ENCODE measurements around the gene CKLF. TPM values are rescaled to one million over a fixed set of nuclear protein-coding genes. Genes with fewer than 3 reads are reported as not detected.

Gene CKLF
- total RNA-seq, 2 donors from 2014 or later: 22.5 to 40.7 TPM

GRCh38 chr16:66596986-66597848 lies 44.8 kb downstream of the CKLF start:
- Histone ChIP-seq H3K9me3 (ENCODE audit: control insufficient read depth, low read length) (no peaks in the 10 kb centered on the region), H3K4me1 (ENCODE audit: control insufficient read depth, insufficient read depth, low read length) (no peaks in the 10 kb centered on the region), H3K27me3 (ENCODE audit: control insufficient read depth, insufficient read depth, low read length, poor library complexity, severe bottlenecking) (no peaks in the 10 kb centered on the region), H3K9ac (ENCODE audit: extremely low read depth, low read length, poor library complexity, severe bottlenecking) (no peak overlapping the region), H3K4me3 (ENCODE audit: low read length) (no peak overlapping the region), H3K27ac (ENCODE audit: low read depth, low read length) (no peak overlapping the region), H3K36me3 (ENCODE audit: control insufficient read depth, insufficient read depth, low read length) (no peaks in the 10 kb centered on the region)
- H3K4me3 Mint-ChIP-seq: no peak overlapping the region
- H3K36me3 Mint-ChIP-seq (ENCODE audit: low read depth): no peaks in the 10 kb centered on the region
- no peak for DNase-seq
- peaks cover 4% of the 10 kb centered on the region for H3K27me3 Mint-ChIP-seq (ENCODE audit: insufficient read depth)
- no peaks in the 10 kb centered on the region for H3K4me1 Mint-ChIP-seq
- WGBS, 2 experiments (ENCODE audit: insufficient coverage in 1 of 2, insufficient read length in 1 of 2): 94% methylated on average over 5 of the region's 5 CpGs; no CpG with 5 or more reads in 1 of the 2 experiments
- H3K27ac Mint-ChIP-seq: no peak overlapping the region
- H3K9me3 Mint-ChIP-seq: no peaks in the 10 kb centered on the region
- TF ChIP-seq CTCF (conservative IDR thresholded peaks at IDR 0.05): no peak

DNA sequence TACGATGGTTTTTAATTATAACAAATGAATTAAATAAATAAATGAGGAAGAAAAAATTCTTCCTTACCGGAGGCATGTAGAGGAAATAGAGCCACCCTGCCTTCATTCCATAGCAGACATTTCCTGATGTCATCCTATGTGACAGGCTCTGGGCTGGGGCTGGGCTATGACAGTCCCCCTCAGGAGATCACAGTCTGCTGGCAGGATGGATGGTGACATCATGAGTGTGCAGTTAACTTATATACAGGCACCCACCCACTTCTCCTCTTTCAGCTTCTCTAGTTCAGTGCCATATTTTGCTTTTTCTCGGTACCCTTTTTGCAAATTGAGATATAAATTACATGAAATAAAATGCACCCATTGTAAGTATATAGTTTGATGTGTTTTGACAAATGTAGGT lies 45.7 kb downstream of the CKLF start:
- Mint-ChIP-seq H3K4me1 (no peaks in the 10 kb centered on the region), H3K36me3 (ENCODE audit: low read depth) (no peaks in the 10 kb centered on the region), H3K9me3 (no peaks in the 10 kb centered on the region), H3K4me3 (no peak overlapping the region), H3K27me3 (ENCODE audit: insufficient read depth) (peaks cover 8% of the 10 kb centered on the region), H3K27ac (no peak overlapping the region)
- DNase-seq: no peak
- TF ChIP-seq CTCF (conservative IDR thresholded peaks at IDR 0.05): no peak
- no peak overlapping the region for H3K4me3 ChIP-seq (ENCODE audit: low read length)
- WGBS, 2 experiments (ENCODE audit: insufficient coverage in 1 of 2, insufficient read length in 1 of 2): 92 to 100% methylated on average over 1 to 2 of the region's 3 CpGs
- no peak overlapping the region for H3K27ac ChIP-seq (ENCODE audit: low read depth, low read length)
- no peaks in the 10 kb centered on the region for H3K4me1 ChIP-seq (ENCODE audit: control insufficient read depth, insufficient read depth, low read length)
- no peaks in the 10 kb centered on the region for H3K27me3 ChIP-seq (ENCODE audit: control insufficient read depth, insufficient read depth, low read length, poor library complexity, severe bottlenecking)
- H3K9me3 ChIP-seq (ENCODE audit: control insufficient read depth, low read length): no peaks in the 10 kb centered on the region
- H3K36me3 ChIP-seq (ENCODE audit: control insufficient read depth, insufficient read depth, low read length): no peaks in the 10 kb centered on the region
- H3K9ac ChIP-seq (ENCODE audit: extremely low read depth, low read length, poor library complexity, severe bottlenecking): no peak overlapping the region

DNA sequence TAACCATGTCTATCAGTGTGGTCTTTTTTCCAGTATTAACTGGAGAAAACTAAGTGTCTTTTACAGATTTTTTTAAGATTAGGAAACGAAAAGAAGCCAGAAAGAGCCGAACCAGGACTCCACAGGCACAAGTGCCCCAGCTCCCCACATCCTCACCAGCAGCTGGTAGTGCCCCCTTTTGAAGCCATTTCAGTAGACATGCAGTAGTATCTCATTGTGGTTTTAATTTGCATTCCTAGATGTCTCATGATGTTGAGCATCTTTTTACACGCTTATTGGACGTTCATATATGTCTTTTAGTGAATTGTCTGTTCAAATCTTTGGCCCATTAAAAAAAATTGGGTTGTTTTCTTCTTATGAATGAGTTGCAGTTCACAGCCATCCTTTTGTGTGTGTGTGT lies 47.4 kb downstream of the CKLF start:
- no peak overlapping the region for H3K27ac ChIP-seq (ENCODE audit: low read depth, low read length)
- H3K36me3 Mint-ChIP-seq (ENCODE audit: low read depth): no peaks in the 10 kb centered on the region
- DNase-seq: no peak
- H3K36me3 ChIP-seq (ENCODE audit: control insufficient read depth, insufficient read depth, low read length): no peaks in the 10 kb centered on the region
- no peaks in the 10 kb centered on the region for H3K9me3 Mint-ChIP-seq
- no peaks in the 10 kb centered on the region for H3K4me1 ChIP-seq (ENCODE audit: control insufficient read depth, insufficient read depth, low read length)
- H3K27me3 Mint-ChIP-seq (ENCODE audit: insufficient read depth): peaks cover 8% of the 10 kb centered on the region
- H3K9me3 ChIP-seq (ENCODE audit: control insufficient read depth, low read length): no peaks in the 10 kb centered on the region
- no peak overlapping the region for H3K4me3 Mint-ChIP-seq
- no peaks in the 10 kb centered on the region for H3K27me3 ChIP-seq (ENCODE audit: control insufficient read depth, insufficient read depth, low read length, poor library complexity, severe bottlenecking)
- 89 to 95% methylated on average over 4 of the region's 4 CpGs for WGBS, 2 experiments (ENCODE audit: insufficient coverage in 1 of 2, insufficient read length in 1 of 2)
- no peak for TF ChIP-seq CTCF (conservative IDR thresholded peaks at IDR 0.05)
- H3K27ac Mint-ChIP-seq: no peak overlapping the region
- H3K4me1 Mint-ChIP-seq: peaks cover 5% of the 10 kb centered on the region
- no peak overlapping the region for H3K4me3 ChIP-seq (ENCODE audit: low read length)
- H3K9ac ChIP-seq (ENCODE audit: extremely low read depth, low read length, poor library complexity, severe bottlenecking): no peak overlapping the region

Data from endodermal cell (in vitro differentiated cells).